ENCODE results near the gene GOPC.

DNA sequence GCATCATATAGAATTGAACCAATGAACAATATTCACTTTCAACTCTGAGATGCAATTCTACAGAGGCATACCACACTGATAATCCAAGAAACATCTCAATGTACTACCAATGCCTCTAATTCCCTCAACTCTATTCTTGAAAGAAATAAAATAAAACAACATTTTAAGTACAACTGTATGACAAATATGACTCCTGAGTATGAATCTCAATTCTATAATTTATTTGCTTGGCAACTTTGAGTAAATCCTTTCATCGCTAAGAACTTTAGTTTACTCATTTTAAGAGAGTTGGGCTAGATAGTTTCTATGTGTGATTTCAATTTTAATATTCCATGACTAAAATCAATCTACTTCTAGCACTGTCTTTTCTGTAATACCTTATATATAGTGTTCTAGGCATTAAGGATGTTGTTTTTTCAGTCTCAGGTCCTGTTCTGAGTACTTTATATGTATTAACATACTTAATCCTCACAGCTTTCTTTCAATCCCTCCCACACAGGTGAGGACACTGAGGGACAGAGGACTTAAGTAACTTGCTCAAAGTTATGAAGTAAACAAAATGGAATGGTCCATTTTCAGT is 33.4 kb downstream of the GOPC start:
- TF ChIP-seq, protein P1, sequence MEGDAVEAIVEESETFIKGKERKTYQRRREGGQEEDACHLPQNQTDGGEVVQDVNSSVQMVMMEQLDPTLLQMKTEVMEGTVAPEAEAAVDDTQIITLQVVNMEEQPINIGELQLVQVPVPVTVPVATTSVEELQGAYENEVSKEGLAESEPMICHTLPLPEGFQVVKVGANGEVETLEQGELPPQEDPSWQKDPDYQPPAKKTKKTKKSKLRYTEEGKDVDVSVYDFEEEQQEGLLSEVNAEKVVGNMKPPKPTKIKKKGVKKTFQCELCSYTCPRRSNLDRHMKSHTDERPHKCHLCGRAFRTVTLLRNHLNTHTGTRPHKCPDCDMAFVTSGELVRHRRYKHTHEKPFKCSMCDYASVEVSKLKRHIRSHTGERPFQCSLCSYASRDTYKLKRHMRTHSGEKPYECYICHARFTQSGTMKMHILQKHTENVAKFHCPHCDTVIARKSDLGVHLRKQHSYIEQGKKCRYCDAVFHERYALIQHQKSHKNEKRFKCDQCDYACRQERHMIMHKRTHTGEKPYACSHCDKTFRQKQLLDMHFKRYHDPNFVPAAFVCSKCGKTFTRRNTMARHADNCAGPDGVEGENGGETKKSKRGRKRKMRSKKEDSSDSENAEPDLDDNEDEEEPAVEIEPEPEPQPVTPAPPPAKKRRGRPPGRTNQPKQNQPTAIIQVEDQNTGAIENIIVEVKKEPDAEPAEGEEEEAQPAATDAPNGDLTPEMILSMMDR (conservative IDR thresholded peaks at IDR 0.05; ENCODE audit: low read depth in 2 of 2) = no peak
- TF ChIP-seq POLR2AphosphoS5 (IDR thresholded peaks at IDR 0.05; ENCODE audit: low read depth) = no peak
- TF ChIP-seq, protein P2, sequence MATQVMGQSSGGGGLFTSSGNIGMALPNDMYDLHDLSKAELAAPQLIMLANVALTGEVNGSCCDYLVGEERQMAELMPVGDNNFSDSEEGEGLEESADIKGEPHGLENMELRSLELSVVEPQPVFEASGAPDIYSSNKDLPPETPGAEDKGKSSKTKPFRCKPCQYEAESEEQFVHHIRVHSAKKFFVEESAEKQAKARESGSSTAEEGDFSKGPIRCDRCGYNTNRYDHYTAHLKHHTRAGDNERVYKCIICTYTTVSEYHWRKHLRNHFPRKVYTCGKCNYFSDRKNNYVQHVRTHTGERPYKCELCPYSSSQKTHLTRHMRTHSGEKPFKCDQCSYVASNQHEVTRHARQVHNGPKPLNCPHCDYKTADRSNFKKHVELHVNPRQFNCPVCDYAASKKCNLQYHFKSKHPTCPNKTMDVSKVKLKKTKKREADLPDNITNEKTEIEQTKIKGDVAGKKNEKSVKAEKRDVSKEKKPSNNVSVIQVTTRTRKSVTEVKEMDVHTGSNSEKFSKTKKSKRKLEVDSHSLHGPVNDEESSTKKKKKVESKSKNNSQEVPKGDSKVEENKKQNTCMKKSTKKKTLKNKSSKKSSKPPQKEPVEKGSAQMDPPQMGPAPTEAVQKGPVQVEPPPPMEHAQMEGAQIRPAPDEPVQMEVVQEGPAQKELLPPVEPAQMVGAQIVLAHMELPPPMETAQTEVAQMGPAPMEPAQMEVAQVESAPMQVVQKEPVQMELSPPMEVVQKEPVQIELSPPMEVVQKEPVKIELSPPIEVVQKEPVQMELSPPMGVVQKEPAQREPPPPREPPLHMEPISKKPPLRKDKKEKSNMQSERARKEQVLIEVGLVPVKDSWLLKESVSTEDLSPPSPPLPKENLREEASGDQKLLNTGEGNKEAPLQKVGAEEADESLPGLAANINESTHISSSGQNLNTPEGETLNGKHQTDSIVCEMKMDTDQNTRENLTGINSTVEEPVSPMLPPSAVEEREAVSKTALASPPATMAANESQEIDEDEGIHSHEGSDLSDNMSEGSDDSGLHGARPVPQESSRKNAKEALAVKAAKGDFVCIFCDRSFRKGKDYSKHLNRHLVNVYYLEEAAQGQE (IDR thresholded peaks at IDR 0.05; ENCODE audit: unreplicated experiment) = no peak
- no peak for TF ChIP-seq CREB1 (CRISPR knock-in tag; IDR thresholded peaks at IDR 0.05; ENCODE audit: low read depth)
- TF ChIP-seq EZH2 (IDR thresholded peaks at IDR 0.05; ENCODE audit: low read depth, unreplicated experiment) = no peak
- no peak for TF ChIP-seq EZH2phosphoT487 (IDR thresholded peaks at IDR 0.05; ENCODE audit: unreplicated experiment)
- TF ChIP-seq, protein P3, sequence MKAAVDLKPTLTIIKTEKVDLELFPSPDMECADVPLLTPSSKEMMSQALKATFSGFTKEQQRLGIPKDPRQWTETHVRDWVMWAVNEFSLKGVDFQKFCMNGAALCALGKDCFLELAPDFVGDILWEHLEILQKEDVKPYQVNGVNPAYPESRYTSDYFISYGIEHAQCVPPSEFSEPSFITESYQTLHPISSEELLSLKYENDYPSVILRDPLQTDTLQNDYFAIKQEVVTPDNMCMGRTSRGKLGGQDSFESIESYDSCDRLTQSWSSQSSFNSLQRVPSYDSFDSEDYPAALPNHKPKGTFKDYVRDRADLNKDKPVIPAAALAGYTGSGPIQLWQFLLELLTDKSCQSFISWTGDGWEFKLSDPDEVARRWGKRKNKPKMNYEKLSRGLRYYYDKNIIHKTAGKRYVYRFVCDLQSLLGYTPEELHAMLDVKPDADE (IDR thresholded peaks at IDR 0.05) = no peak
- TF ChIP-seq ZNF331 (CRISPR knock-in tag; IDR thresholded peaks at IDR 0.05; ENCODE audit: low read depth) = no peak
- TF ChIP-seq JUNB (IDR thresholded peaks at IDR 0.05; ENCODE audit: unreplicated experiment) = no peak
- TF ChIP-seq, protein P4, sequence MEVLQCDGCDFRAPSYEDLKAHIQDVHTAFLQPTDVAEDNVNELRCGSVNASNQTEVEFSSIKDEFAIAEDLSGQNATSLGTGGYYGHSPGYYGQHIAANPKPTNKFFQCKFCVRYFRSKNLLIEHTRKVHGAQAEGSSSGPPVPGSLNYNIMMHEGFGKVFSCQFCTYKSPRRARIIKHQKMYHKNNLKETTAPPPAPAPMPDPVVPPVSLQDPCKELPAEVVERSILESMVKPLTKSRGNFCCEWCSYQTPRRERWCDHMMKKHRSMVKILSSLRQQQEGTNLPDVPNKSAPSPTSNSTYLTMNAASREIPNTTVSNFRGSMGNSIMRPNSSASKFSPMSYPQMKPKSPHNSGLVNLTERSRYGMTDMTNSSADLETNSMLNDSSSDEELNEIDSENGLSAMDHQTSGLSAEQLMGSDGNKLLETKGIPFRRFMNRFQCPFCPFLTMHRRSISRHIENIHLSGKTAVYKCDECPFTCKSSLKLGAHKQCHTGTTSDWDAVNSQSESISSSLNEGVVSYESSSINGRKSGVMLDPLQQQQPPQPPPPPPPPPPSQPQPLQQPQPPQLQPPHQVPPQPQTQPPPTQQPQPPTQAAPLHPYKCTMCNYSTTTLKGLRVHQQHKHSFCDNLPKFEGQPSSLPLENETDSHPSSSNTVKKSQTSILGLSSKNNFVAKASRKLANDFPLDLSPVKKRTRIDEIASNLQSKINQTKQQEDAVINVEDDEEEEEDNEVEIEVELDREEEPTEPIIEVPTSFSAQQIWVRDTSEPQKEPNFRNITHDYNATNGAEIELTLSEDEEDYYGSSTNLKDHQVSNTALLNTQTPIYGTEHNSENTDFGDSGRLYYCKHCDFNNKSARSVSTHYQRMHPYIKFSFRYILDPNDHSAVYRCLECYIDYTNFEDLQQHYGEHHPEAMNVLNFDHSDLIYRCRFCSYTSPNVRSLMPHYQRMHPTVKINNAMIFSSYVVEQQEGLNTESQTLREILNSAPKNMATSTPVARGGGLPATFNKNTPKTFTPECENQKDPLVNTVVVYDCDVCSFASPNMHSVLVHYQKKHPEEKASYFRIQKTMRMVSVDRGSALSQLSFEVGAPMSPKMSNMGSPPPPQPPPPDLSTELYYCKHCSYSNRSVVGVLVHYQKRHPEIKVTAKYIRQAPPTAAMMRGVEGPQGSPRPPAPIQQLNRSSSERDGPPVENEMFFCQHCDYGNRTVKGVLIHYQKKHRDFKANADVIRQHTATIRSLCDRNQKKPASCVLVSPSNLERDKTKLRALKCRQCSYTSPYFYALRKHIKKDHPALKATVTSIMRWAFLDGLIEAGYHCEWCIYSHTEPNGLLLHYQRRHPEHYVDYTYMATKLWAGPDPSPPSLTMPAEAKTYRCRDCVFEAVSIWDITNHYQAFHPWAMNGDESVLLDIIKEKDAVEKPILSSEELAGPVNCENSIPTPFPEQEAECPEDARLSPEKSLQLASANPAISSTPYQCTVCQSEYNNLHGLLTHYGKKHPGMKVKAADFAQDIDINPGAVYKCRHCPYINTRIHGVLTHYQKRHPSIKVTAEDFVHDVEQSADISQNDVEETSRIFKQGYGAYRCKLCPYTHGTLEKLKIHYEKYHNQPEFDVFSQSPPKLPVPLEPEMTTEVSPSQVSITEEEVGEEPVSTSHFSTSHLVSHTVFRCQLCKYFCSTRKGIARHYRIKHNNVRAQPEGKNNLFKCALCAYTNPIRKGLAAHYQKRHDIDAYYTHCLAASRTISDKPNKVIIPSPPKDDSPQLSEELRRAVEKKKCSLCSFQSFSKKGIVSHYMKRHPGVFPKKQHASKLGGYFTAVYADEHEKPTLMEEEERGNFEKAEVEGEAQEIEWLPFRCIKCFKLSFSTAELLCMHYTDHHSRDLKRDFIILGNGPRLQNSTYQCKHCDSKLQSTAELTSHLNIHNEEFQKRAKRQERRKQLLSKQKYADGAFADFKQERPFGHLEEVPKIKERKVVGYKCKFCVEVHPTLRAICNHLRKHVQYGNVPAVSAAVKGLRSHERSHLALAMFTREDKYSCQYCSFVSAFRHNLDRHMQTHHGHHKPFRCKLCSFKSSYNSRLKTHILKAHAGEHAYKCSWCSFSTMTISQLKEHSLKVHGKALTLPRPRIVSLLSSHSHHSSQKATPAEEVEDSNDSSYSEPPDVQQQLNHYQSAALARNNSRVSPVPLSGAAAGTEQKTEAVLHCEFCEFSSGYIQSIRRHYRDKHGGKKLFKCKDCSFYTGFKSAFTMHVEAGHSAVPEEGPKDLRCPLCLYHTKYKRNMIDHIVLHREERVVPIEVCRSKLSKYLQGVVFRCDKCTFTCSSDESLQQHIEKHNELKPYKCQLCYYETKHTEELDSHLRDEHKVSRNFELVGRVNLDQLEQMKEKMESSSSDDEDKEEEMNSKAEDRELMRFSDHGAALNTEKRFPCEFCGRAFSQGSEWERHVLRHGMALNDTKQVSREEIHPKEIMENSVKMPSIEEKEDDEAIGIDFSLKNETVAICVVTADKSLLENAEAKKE (CRISPR knock-in tag; IDR thresholded peaks at IDR 0.05) = no peak
- no peak for TF ChIP-seq NANOG (IDR thresholded peaks at IDR 0.05; ENCODE audit: borderline replicate concordance)
